Measurements from ENCODE around the gene TAPBPL.
"Not testable (repeated sequence)": the region's sequence is repeated elsewhere in the genome, so short reads cannot be mapped to it uniquely, and the experiment has no call there.

The TAPBPL gene

GRCh38 chr12:6425590-6426531, 26.0 kb upstream of the TAPBPL start:
- Histone ChIP-seq H3K27me3 (ENCODE audit: insufficient read depth, low read length) (no peaks in the 10 kb centered on the region), H3K9me3 (ENCODE audit: insufficient read depth, low read depth, low read length) (no peaks in the 10 kb centered on the region), H3K4me1 (ENCODE audit: insufficient read depth, low read length) (no peaks in the 10 kb centered on the region), H3K9ac (ENCODE audit: low read depth, low read length) (no peak overlapping the region), H3K36me3 (ENCODE audit: insufficient read depth, low read depth, low read length) (no peaks in the 10 kb centered on the region), H3K27ac (ENCODE audit: low read length) (no peak overlapping the region), H3K4me3 (ENCODE audit: low read length) (no peak overlapping the region)

GRCh38 chr12:6426882-6427671, 24.8 kb upstream of the TAPBPL start:
- no peaks in the 10 kb centered on the region for H3K9me3 ChIP-seq (ENCODE audit: insufficient read depth, low read depth, low read length)
- no peak overlapping the region for H3K27ac ChIP-seq (ENCODE audit: low read length)
- H3K27me3 ChIP-seq (ENCODE audit: insufficient read depth, low read length): no peaks in the 10 kb centered on the region
- H3K36me3 ChIP-seq (ENCODE audit: insufficient read depth, low read depth, low read length): no peaks in the 10 kb centered on the region
- H3K4me1 ChIP-seq (ENCODE audit: insufficient read depth, low read length): no peaks in the 10 kb centered on the region
- H3K4me3 ChIP-seq (ENCODE audit: low read length): no peak overlapping the region
- no peak overlapping the region for H3K9ac ChIP-seq (ENCODE audit: low read depth, low read length)

- H3K4me3 ChIP-seq (ENCODE audit: low read length); H3K36me3 ChIP-seq (ENCODE audit: insufficient read depth, low read depth, low read length); H3K27me3 ChIP-seq (ENCODE audit: insufficient read depth, low read length); H3K27ac ChIP-seq (ENCODE audit: low read length); H3K4me1 ChIP-seq (ENCODE audit: insufficient read depth, low read length); H3K9ac ChIP-seq (ENCODE audit: low read depth, low read length); H3K9me3 ChIP-seq (ENCODE audit: insufficient read depth, low read depth, low read length): not testable (repeated sequence)
Measured at GRCh38 chr12:6427796-6428195, 24.0 kb upstream of the TAPBPL start.

- no peak overlapping the region for H3K4me3 ChIP-seq (ENCODE audit: low read length)
- H3K9me3 ChIP-seq (ENCODE audit: insufficient read depth, low read depth, low read length): no peaks in the 10 kb centered on the region
- H3K27me3 ChIP-seq (ENCODE audit: insufficient read depth, low read length): no peaks in the 10 kb centered on the region
- H3K4me1 ChIP-seq (ENCODE audit: insufficient read depth, low read length): no peaks in the 10 kb centered on the region; the same call in 1 of the 2 replicates
- H3K27ac ChIP-seq (ENCODE audit: low read length): no peak overlapping the region
- no peak overlapping the region for H3K9ac ChIP-seq (ENCODE audit: low read depth, low read length)
- H3K36me3 ChIP-seq (ENCODE audit: insufficient read depth, low read depth, low read length): no peaks in the 10 kb centered on the region
Measured at GRCh38 chr12:6428326-6428725, 23.5 kb upstream of the TAPBPL start.

- H3K9ac ChIP-seq (ENCODE audit: low read depth, low read length): no peak overlapping the region
- no peaks in the 10 kb centered on the region for H3K27me3 ChIP-seq (ENCODE audit: insufficient read depth, low read length)
- H3K4me3 ChIP-seq (ENCODE audit: low read length): no peak overlapping the region
- peaks cover 2% of the 10 kb centered on the region; the same call in 1 of the 2 replicates for H3K4me1 ChIP-seq (ENCODE audit: insufficient read depth, low read length)
- no peaks in the 10 kb centered on the region for H3K36me3 ChIP-seq (ENCODE audit: insufficient read depth, low read depth, low read length)
- no peak overlapping the region for H3K27ac ChIP-seq (ENCODE audit: low read length)
- no peaks in the 10 kb centered on the region for H3K9me3 ChIP-seq (ENCODE audit: insufficient read depth, low read depth, low read length)
Measured at GRCh38 chr12:6430124-6430989, 21.5 kb upstream of the TAPBPL start.

- no peaks in the 10 kb centered on the region for H3K27me3 ChIP-seq (ENCODE audit: insufficient read depth, low read length)
- no peaks in the 10 kb centered on the region for H3K9me3 ChIP-seq (ENCODE audit: insufficient read depth, low read depth, low read length)
- no peak overlapping the region for H3K9ac ChIP-seq (ENCODE audit: low read depth, low read length)
- H3K36me3 ChIP-seq (ENCODE audit: insufficient read depth, low read depth, low read length): no peaks in the 10 kb centered on the region
- H3K4me3 ChIP-seq (ENCODE audit: low read length): no peak overlapping the region; the same call in 1 of the 2 replicates
- H3K27ac ChIP-seq (ENCODE audit: low read length): no peak overlapping the region
- peaks cover 2% of the 10 kb centered on the region; the same call in 1 of the 2 replicates for H3K4me1 ChIP-seq (ENCODE audit: insufficient read depth, low read length)
Measured at GRCh38 chr12:6432991-6433390, 18.9 kb upstream of the TAPBPL start.

- Histone ChIP-seq H3K36me3 (ENCODE audit: insufficient read depth, low read depth, low read length) (no peaks in the 10 kb centered on the region), H3K4me1 (ENCODE audit: insufficient read depth, low read length) (peaks cover 2% of the 10 kb centered on the region; the same call in 1 of the 2 replicates), H3K9ac (ENCODE audit: low read depth, low read length) (no peak overlapping the region), H3K4me3 (ENCODE audit: low read length) (no peak overlapping the region), H3K27me3 (ENCODE audit: insufficient read depth, low read length) (no peaks in the 10 kb centered on the region), H3K9me3 (ENCODE audit: insufficient read depth, low read depth, low read length) (no peaks in the 10 kb centered on the region), H3K27ac (ENCODE audit: low read length) (no peak overlapping the region)
Measured at GRCh38 chr12:6434205-6435140, 17.4 kb upstream of the TAPBPL start.

- Histone ChIP-seq H3K27ac (ENCODE audit: low read length) (no peak overlapping the region), H3K4me3 (ENCODE audit: low read length) (no peak overlapping the region), H3K9me3 (ENCODE audit: insufficient read depth, low read depth, low read length) (no peaks in the 10 kb centered on the region), H3K36me3 (ENCODE audit: insufficient read depth, low read depth, low read length) (no peaks in the 10 kb centered on the region), H3K9ac (ENCODE audit: low read depth, low read length) (no peak overlapping the region), H3K4me1 (ENCODE audit: insufficient read depth, low read length) (peaks cover 2% of the 10 kb centered on the region; the same call in 1 of the 2 replicates), H3K27me3 (ENCODE audit: insufficient read depth, low read length) (no peaks in the 10 kb centered on the region)
Measured at GRCh38 chr12:6435961-6436715, 15.7 kb upstream of the TAPBPL start.

GRCh38 chr12:6437586-6437985, 14.3 kb upstream of the TAPBPL start:
- Histone ChIP-seq H3K9me3 (ENCODE audit: insufficient read depth, low read depth, low read length) (no peaks in the 10 kb centered on the region), H3K4me3 (ENCODE audit: low read length) (no peak overlapping the region), H3K9ac (ENCODE audit: low read depth, low read length) (no peak overlapping the region), H3K36me3 (ENCODE audit: insufficient read depth, low read depth, low read length) (no peaks in the 10 kb centered on the region), H3K27me3 (ENCODE audit: insufficient read depth, low read length) (no peaks in the 10 kb centered on the region), H3K4me1 (ENCODE audit: insufficient read depth, low read length) (peaks cover 2% of the 10 kb centered on the region; the same call in 1 of the 2 replicates), H3K27ac (ENCODE audit: low read length) (no peak overlapping the region)

- Histone ChIP-seq H3K4me3 (ENCODE audit: low read length) (no peak overlapping the region), H3K27me3 (ENCODE audit: insufficient read depth, low read length) (no peaks in the 10 kb centered on the region), H3K9me3 (ENCODE audit: insufficient read depth, low read depth, low read length) (no peaks in the 10 kb centered on the region), H3K36me3 (ENCODE audit: insufficient read depth, low read depth, low read length) (no peaks in the 10 kb centered on the region), H3K4me1 (ENCODE audit: insufficient read depth, low read length) (peaks cover 2% of the 10 kb centered on the region; the same call in 1 of the 2 replicates), H3K9ac (ENCODE audit: low read depth, low read length) (no peak overlapping the region), H3K27ac (ENCODE audit: low read length) (no peak overlapping the region)
Measured at GRCh38 chr12:6438345-6438744, 13.5 kb upstream of the TAPBPL start.
